HG03139 (cell line): ENCODE measurements around the gene RXRB.
"Not testable (repeated sequence)": the region's sequence is repeated elsewhere in the genome, so short reads cannot be mapped to it uniquely, and the experiment has no call there.

Experiments
- ATAC-seq: cut with Tn5 transposase; IDR thresholded peaks from one replicate; pipeline ENCODE4 v1.9.1; 2021; ENCODE audit not compliant: unreplicated experiment

Gene RXRB

DNA sequence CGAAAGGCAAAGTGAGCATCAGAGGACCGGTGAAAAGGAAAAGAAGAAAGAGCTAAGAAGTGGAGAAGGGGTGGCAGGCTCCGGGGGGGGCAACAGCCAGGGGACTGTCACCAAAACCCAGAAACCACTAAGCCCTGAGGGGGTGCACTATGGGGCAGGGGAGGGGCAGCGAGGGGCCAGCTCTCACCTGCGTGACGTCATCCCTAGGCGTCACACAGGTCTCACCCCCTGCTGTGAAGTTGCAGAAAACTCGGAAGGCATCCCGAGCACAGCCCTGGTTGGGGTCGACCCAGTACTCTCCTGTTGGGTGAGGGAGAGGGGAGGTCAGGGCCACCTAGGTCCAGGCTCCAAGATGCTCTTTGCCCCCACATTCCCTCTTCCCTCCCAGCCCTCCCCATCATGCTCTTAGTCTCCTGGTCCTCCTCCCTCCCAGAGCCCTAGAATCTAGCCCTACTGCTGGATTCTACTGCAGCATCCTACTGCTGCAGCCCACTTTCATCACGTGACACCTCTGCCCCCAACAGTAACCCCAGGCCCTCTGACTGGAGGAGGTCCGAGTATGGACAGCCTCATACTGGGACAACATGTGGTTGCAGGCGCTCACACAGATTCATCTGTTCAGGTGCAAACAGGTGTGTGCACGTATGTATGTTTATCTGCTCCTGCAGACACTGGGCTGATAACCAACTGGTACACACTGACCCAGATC lies 35.6 kb downstream of the RXRB start:
- ATAC-seq = no peak

DNA sequence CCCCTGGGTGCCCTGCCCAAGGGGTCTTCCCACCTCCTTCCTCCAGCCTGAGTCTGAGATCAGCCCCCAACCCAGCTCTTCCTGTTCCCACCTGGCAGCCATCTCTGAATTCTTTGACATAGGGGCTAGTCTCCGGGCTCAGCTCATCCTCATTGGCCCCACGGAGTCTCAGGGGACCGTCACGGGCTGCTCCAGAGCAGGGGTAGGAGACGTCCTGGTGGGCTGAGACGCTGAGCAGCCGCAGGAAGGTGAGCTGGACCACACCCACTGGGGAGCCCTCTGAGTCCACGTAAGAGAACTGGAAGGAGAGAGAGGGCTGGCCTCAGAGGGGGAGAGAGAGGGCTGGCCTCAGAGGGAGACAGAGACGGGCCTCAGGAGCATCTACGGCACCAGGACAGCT lies 36.3 kb downstream of the RXRB start:
- ATAC-seq = no peak

DNA sequence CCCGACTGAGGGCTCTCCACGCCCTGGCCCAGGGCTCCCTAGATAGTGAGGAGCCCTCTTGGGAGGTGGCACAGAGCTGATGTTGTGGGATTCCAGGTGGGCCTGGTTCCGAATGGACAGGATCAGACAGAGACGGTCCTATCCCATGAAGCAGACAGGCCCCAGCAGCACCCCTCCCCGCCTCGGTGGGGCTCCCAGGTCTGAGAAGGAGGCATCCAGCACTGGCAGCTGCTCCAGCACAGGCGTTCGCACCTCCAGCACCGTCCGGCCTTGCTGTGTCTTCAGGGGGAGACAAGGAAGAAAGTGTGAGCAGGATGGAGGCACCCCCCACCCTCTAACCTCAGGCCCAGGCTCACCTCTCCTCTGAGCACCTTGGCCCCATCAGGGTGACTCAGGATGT lies 36.9 kb downstream of the RXRB start:
- no peak for ATAC-seq

DNA sequence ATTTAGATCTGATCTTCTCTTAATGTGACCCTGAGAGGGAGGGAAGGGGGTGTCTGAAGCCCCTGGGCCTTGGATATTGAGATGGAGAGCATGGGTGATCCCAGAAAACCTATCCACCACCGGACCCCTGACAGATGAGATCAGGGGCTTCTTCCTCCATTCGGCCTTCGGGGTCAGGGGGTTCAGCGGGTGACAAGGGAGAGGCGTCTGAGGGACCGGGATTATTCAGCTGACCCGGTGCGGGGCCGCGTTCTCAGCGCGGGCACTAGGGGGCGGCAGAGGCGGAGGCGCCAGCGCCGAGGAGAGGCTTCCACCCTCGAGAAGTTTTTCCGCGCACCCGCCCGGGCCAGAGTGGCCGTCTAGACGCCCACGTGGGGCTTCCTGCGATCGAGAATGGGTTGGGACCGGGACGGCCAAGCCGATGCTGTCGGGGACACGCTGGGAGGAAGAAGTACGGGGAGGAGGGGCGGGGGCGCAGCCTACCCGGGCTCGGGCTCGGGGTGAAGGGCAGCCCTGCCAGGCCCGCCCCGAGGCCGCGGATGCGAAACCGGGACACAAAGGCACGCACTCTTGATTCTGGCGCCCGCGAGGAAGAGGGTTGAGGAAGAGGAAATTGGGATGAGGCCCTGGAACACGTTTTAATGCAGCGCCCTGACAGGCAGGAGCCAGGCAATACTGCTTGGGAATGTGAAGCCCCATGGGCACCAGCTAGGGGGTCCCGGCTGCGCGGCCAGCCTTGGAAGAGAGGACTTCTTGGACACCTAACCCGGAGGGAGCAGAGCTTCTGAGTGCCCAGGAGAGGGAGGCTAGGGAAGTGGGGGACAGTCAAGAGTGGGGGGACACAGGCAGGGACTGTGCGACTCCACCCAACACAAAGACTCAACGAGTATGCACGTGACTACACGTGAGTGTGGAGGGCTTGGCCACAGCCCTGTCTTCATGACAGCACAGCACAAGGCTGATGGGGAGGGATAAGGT lies 38.8 kb downstream of the RXRB start:
- ATAC-seq = no peak

DNA sequence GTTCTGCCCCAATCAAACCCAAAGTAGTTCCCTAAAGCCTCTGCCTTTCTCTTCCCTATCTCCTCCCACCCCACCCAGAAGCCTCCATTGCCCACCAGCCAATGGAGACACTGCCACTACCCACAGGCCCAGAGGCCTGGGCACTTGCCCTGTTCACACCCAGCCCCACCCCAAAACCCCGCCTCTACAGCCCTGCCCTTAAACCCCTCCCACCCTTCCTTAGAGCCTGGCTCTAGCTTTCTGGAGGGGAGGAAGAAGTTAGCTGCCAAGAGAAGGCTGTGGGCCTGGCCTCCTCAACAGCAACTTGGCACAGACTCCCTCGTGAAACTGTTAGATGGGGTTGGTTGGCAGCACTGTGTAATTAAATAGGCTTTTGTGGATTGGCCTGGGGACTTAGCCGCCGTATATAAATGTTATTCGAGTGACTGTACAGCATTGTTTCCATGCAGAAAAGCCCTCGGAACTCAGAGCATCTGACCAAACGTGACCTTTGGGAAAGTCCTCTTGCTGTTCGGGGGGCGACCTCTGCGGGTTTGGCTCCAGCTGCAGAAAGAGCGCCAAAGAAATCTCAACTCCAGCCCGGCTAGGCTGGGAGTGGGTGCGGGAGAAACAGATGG lies 39.6 kb downstream of the RXRB start:
- no peak for ATAC-seq

DNA sequence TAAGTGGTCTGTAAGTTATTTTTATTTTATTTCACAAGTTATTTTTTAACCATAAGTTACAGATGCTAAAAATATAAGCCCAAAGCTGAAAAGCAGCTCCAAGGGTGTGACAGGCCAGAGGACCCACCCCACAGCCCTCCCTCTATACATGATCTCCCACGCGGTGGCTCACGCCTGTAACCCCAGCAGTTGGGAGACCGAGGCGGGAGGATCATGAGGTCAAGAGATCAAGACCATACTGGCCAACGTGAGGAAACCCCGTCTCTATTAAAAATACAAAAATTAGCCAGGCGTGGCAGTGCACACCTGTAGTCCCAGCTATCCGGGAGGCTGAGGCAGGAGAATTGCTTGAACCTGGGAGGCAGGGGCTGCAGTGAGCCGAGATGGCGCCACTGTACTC lies 40.4 kb downstream of the RXRB start:
- no peak for ATAC-seq

DNA sequence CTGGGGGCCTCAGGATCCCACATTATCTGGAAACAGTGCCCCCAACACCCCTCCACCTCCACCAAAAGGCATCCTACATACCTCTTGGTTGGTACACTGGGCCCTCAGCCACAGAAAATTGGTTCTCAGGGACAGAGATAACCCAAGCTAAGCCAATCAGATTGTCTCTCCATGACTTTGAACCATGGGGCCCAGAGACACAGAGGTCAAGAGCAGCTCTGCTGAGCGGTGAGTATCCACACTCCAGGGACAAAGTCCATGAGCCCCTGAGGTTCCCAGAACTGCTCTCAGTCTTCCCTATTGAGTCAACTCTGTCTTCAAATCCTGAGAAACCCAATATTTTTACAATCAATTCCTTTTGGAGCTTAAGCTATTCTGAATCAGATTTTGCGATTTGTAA lies 43.5 kb downstream of the RXRB start:
- no peak for ATAC-seq

DNA sequence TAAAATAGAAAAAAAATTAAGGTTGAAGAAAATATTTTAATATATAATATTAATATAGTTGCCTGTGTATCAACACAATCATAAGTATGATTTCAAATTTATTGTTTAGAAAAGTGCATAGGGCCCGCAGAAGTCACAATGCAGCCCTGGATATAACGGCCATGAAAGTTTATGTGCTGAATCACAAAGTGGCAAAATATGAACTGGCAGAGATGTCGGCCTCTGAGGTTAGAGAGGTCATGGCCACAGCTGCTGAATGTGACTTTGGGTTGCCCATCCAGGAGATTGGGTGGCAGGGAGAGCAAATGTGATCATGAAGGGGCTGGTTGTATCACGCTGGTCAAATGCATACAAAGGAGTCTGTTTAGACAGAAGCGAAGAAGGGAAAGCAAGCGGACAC lies 43.9 kb downstream of the RXRB start:
- ATAC-seq = no peak

DNA sequence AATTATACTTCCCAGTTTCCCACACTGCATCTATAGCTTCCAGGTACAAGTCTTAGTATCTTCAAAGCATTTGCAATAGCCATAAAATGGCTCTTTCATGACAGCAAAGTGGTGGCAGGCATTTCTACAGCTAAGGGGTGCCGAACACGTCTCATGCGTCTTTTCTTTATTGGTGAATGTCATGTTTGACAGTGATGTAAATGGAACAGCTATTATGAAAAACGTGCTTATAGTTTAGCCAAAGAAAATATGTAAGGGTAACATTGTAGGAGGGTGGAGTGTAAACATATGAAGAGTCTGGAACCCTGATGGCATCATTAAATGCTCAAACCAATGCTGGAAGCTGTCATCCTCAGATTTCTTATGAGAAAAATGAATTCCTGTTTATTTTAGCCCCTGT lies 46.1 kb downstream of the RXRB start:
- no peak for ATAC-seq

DNA sequence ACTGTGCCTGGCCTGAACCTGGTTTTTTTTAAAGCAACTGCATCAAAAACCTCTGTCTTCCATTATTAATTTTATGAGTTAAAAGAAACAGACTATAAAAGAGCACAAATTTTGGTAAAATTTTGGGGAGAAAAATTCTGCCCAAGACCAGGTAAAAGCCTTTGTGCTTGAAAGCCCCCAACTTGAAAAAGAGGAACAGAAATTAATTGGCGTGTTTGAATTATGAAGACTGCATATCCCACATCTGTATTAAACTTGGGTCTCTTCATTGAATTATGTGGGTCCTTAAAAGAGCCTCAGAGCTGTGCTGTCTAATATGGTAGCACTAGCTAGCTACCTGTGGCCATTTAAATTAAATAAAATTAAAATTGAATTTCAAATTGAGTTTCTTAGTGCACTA lies 49.4 kb downstream of the RXRB start:
- no peak for ATAC-seq

DNA sequence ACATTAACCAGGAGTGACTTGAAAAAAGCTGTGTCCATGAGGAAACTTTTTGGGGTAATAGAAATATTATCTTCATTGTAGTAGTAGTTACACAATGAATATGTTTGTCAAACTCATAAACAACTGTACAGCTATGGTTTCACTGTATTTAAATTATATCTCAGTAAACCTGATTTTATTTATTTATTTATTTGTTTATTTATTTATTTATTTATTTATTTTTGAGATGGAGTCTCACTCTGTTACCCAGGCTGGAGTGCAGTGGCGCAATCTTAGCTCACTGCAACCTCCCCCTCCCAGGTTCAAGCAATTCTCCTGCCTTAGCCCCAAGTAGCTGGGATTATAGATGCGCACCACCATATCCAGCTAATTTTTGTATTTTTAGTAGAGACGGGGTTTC lies 49.9 kb downstream of the RXRB start:
- not testable (repeated sequence) for ATAC-seq

DNA sequence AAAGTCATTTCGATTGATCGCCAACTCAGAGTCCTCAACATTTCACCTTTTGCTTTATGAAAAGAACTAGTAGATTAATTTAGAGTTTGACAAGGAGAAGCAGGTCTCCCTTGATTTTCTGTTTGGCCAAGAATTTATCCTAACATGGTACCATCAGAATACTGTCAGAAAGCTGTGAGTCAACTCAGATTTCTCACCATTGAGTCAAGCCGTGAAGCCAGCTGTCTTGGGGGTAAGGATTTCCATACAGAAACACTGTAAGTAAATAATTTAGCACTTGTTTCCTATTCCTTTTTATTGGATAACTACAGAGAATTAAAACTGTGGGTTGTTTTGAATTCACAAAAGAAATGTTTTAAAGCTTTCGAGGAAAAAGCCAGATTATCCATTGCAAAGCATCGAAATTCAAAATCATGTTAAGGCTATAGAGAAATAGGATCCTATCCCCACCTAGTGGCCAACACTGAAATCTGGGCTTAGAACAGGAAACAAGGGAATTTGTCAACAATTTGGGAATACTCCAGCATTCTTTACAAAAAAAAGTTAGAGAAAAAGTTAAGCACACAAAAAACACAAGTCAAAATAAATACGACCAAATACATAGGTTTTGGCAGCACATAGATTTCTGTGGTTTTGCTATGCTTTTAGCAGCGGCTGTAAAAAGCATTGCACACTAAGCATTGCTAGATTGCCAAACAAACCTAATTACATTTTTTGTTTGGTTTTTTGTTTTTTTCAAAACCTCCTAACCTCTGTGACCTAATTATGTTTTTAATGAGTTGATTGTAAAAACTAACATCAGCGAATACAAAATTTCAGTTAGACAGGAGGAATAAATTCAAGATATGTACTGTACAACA lies 52.4 kb downstream of the RXRB start:
- no peak for ATAC-seq

DNA sequence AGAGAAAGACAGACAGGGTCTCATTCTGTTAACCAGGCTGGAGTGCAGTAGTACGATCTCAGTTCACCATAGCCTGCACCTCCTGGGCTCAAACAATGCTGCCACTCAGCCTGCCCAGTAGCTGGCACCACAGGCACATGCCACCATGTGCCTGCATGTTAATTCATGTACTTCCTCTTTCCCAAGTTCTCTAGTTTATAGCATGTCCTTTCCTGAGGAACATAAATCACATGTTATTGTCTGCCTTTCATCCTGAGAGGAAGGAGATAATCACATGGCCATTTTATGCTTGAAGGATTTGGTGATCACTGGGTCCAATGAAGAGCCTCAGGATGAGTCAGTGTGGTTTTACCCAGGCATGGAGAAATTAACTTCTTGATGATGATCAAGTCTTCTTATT lies 56.1 kb downstream of the RXRB start:
- no peak for ATAC-seq
